MM.1S (cell line): ENCODE results near the gene SFXN5.

Experiments
- DNase-seq: peaks from one replicate; pipeline ENCODE4 v3.0.0-alpha.2; 2015
- H2AFZ ChIP-seq: fragments of 300-600 bp; sonication (generic); 2 replicates; pipeline ENCODE4 v1.6.0; 2016; ENCODE audit warnings: antibody characterized with exemption, low read length
- H3F3A ChIP-seq: fragments of 300-600 bp; sonication (generic); 2 replicates; pipeline ENCODE4 v1.6.1; 2016; ENCODE audit warnings: mild to moderate bottlenecking, antibody characterized with exemption, low read length, moderate library complexity, mixed read lengths; ENCODE audit not compliant: insufficient read depth
- H3K27ac ChIP-seq: fragments of 300-600 bp; sonication (generic); 2 replicates; pipeline ENCODE4 v1.5.1; 2016; ENCODE audit warnings: mild to moderate bottlenecking, low read length
- H3K27me3 ChIP-seq: fragments of 300-600 bp; sonication (generic); replicated peaks from 2 replicates; pipeline ENCODE4 v1.6.0; 2016; ENCODE audit warnings: low read length; ENCODE audit not compliant: insufficient read depth
- H3K36me3 ChIP-seq: fragments of 300-600 bp; sonication (generic); replicated peaks from 2 replicates; pipeline ENCODE4 v1.6.1; 2016; ENCODE audit warnings: mild to moderate bottlenecking, low read length, mixed read lengths; ENCODE audit not compliant: insufficient read depth
- H3K4me1 ChIP-seq: fragments of 300-600 bp; sonication (generic); 2 replicates; pipeline ENCODE4 v1.6.1; 2016; ENCODE audit warnings: low read length, mixed read lengths
- H3K4me2 ChIP-seq: fragments of 300-600 bp; sonication (generic); 2 replicates; pipeline ENCODE4 v1.6.0; 2016; ENCODE audit warnings: low read depth, low read length
- H3K4me3 ChIP-seq: fragments of 300-600 bp; sonication (generic); 2 replicates; pipeline ENCODE4 v1.5.1; 2016; ENCODE audit warnings: low read length, mixed read lengths
- H3K79me2 ChIP-seq: fragments of 300-600 bp; sonication (generic); 2 replicates; pipeline ENCODE4 v1.6.1; 2016; ENCODE audit warnings: mixed run types, low read length, mixed read lengths
- H3K9ac ChIP-seq: fragments of 300-600 bp; sonication (generic); 2 replicates; pipeline ENCODE4 v1.6.1; 2016; ENCODE audit warnings: low read length, mixed read lengths
- H3K9me2 ChIP-seq: fragments of 300-600 bp; sonication (generic); replicated peaks from 2 replicates; pipeline ENCODE4 v1.6.1; 2016; ENCODE audit warnings: mild to moderate bottlenecking, low read length, mixed read lengths; ENCODE audit not compliant: insufficient read depth
- H3K9me3 ChIP-seq: fragments of 300-600 bp; sonication (generic); replicated peaks from 2 replicates; pipeline ENCODE4 v1.6.1; 2016; ENCODE audit warnings: mild to moderate bottlenecking, low read length, mixed read lengths; ENCODE audit not compliant: insufficient read depth
- H4K20me1 ChIP-seq: fragments of 300-600 bp; sonication (generic); 2 replicates; pipeline ENCODE4 v1.6.1; 2016; ENCODE audit warnings: mild to moderate bottlenecking, low read length, moderate library complexity, mixed read lengths; ENCODE audit not compliant: insufficient read depth
- EZH2 ChIP-seq: fragments of 300-600 bp; sonication (generic); optimal IDR thresholded peaks from 2 replicates; pipeline ENCODE3; 2017; ENCODE audit warnings: low read depth, mild to moderate bottlenecking, antibody characterized with exemption, low read length, mixed read lengths
- EZH2phosphoT487 ChIP-seq: fragments of 300-600 bp; sonication (generic); IDR thresholded peaks from 2 replicates; pipeline ENCODE4 v1.6.1; 2018; ENCODE audit warnings: antibody characterized with exemption, low read length
- TF ChIP-seq, protein P1 (sequence below): fragments of 300-600 bp; sonication (generic); IDR thresholded peaks from 2 replicates; pipeline ENCODE4 v1.5.1; 2016; ENCODE audit warnings: antibody characterized with exemption, low read length, mixed read lengths

The SFXN5 gene

DNA sequence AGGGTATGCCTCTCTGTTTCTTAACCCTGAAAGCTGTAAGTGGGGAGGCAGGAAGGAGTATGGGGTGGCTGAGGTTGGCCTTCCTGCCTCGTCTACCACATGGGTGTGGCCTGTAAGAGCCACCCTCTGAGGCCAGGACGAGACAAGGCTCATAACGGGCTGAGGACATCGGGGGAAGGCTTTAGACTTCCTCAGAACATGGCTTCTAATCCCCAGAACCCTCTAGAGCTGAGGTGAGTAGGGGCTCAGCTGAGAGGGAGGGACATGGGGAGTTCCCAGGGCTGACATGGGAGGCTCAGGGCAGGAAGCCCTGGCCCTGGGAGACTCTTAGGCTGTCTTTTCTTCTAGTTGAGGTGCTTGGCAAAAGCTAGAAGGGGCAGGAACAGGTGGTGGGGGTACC lies 117.5 kb downstream of the SFXN5 start:
- H3K9ac ChIP-seq: no peak overlapping the region

DNA sequence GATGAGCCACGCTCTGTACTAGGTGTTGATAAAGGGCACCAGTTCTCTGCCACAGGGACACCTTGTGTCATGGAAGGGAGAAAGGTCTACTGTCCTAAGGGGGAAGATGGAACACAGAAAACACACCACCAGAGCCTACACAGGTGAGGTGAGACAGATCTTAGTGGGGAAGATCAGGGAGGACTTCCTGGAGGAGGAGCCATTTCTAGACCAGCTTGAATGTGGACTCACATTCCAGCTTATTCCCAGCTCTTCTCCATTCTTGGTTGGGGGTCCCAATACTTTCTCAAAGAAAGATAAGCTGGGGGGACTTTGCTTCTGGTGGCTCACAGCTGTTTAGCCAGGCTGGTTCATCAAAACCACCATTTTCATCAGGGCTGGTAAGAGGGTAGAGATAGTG lies 118.0 kb downstream of the SFXN5 start:
- DNase-seq: no peak
- H3K36me3 ChIP-seq: no peaks in the 10 kb centered on the region
- no peaks in the 10 kb centered on the region for H3K9me3 ChIP-seq
- no peaks in the 10 kb centered on the region for H3F3A ChIP-seq
- no peaks in the 10 kb centered on the region for H3K4me1 ChIP-seq
- no peaks in the 10 kb centered on the region for H3K79me2 ChIP-seq
- no peak overlapping the region for H2AFZ ChIP-seq
- no peaks in the 10 kb centered on the region for H4K20me1 ChIP-seq
- H3K9me2 ChIP-seq: no peaks in the 10 kb centered on the region
- no peak overlapping the region for H3K4me3 ChIP-seq
- no peak for TF ChIP-seq EZH2
- TF ChIP-seq, protein P1, sequence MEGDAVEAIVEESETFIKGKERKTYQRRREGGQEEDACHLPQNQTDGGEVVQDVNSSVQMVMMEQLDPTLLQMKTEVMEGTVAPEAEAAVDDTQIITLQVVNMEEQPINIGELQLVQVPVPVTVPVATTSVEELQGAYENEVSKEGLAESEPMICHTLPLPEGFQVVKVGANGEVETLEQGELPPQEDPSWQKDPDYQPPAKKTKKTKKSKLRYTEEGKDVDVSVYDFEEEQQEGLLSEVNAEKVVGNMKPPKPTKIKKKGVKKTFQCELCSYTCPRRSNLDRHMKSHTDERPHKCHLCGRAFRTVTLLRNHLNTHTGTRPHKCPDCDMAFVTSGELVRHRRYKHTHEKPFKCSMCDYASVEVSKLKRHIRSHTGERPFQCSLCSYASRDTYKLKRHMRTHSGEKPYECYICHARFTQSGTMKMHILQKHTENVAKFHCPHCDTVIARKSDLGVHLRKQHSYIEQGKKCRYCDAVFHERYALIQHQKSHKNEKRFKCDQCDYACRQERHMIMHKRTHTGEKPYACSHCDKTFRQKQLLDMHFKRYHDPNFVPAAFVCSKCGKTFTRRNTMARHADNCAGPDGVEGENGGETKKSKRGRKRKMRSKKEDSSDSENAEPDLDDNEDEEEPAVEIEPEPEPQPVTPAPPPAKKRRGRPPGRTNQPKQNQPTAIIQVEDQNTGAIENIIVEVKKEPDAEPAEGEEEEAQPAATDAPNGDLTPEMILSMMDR: no peak
- TF ChIP-seq EZH2phosphoT487: no peak
- no peaks in the 10 kb centered on the region for H3K27me3 ChIP-seq
- H3K4me2 ChIP-seq: no peak overlapping the region
- H3K9ac ChIP-seq: no peak overlapping the region
- no peak overlapping the region for H3K27ac ChIP-seq

More for the DNA sequence above, 117.5 kb downstream of the SFXN5 start:
- no peak overlapping the region for H3K4me2 ChIP-seq
- H3K9me3 ChIP-seq: no peaks in the 10 kb centered on the region
- H2AFZ ChIP-seq: no peak overlapping the region
- H4K20me1 ChIP-seq: no peaks in the 10 kb centered on the region
- no peaks in the 10 kb centered on the region for H3F3A ChIP-seq
- H3K4me3 ChIP-seq: no peak overlapping the region
- H3K9me2 ChIP-seq: no peaks in the 10 kb centered on the region
- TF ChIP-seq EZH2phosphoT487: no peak
- TF ChIP-seq, protein P1: no peak
- TF ChIP-seq EZH2: no peak
- H3K27me3 ChIP-seq: no peaks in the 10 kb centered on the region
- H3K4me1 ChIP-seq: no peaks in the 10 kb centered on the region
- no peaks in the 10 kb centered on the region for H3K79me2 ChIP-seq
- no peaks in the 10 kb centered on the region for H3K36me3 ChIP-seq
- DNase-seq: no peak
- H3K27ac ChIP-seq: no peak overlapping the region

DNA sequence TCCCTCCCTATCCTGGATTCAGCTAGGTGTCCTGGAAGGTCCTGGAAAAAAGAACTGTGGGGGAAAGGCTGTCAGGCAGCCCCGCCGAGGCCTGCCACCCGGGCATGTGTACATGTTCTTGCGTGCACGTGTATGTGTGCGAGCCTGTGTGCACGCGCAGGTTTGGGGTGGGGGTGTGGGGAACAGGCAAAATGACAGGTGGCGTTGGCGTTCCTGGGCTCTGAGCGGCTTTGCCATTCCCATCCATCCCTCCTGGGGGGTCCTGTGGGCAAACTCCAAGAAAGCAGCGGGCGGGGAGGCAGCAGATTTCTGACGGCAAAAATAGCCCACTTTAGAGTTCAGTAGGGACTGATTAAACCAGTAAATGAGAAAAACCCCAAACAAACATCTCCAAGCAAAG lies 118.6 kb downstream of the SFXN5 start:
- Histone ChIP-seq H2AFZ (no peak overlapping the region), H3K79me2 (no peaks in the 10 kb centered on the region), H3K36me3 (no peaks in the 10 kb centered on the region), H3K4me1 (no peaks in the 10 kb centered on the region), H3K27ac (no peak overlapping the region), H3F3A (no peaks in the 10 kb centered on the region), H3K9me2 (no peaks in the 10 kb centered on the region), H3K9ac (no peak overlapping the region), H4K20me1 (no peaks in the 10 kb centered on the region), H3K27me3 (no peaks in the 10 kb centered on the region), H3K4me2 (no peak overlapping the region), H3K4me3 (no peak overlapping the region), H3K9me3 (no peaks in the 10 kb centered on the region)
- TF ChIP-seq EZH2: no peak
- TF ChIP-seq, protein P1: no peak
- TF ChIP-seq EZH2phosphoT487: no peak
- DNase-seq: no peak
